RPMI7951 (cell line): ENCODE data around the gene ISM1. TPM values are rescaled to one million over a fixed set of nuclear protein-coding genes. Genes with fewer than 3 reads are reported as not detected.
"Not testable (repeated sequence)": the region's sequence is repeated elsewhere in the genome, so short reads cannot be mapped to it uniquely, and the experiment has no call there.

ENCODE experiments used
- DNase-seq: peaks from one replicate; pipeline ENCODE4 v3.0.0-alpha.2; 2012; ENCODE audit warnings: low read depth
- total RNA-seq: library from RNA; depleted of rRNA; stranded (reverse); fragments of >200 nt; shearing (Covaris generic); gene quantifications from 2 replicates; pipeline ENCODE4 v1.2.3, GENCODE V29; 2014

ISM1 gene
- total RNA-seq, 1 experiment from 2014 or later = 0.48 TPM

GRCh38 chr20:13221673-13222318 lies 722 bp downstream of the ISM1 start:
- peak; percentile 72 for DNase-seq

- no peak for DNase-seq
Observed at GRCh38 chr20:13222319-13222716, 1.2 kb downstream of the ISM1 start.

- DNase-seq = no peak
Observed at GRCh38 chr20:13223736-13224520, 2.9 kb downstream of the ISM1 start.

GRCh38 chr20:13226367-13226766 lies 5.3 kb downstream of the ISM1 start:
- DNase-seq = no peak

- no peak for DNase-seq
Observed at GRCh38 chr20:13228771-13229170, 7.7 kb downstream of the ISM1 start.

GRCh38 chr20:13229538-13229937 lies 8.5 kb downstream of the ISM1 start:
- no peak for DNase-seq

GRCh38 chr20:13231031-13231752 lies 10.1 kb downstream of the ISM1 start:
- peak; percentile 93 for DNase-seq

- DNase-seq = no peak
Observed at GRCh38 chr20:13232999-13233398, 11.9 kb downstream of the ISM1 start.

GRCh38 chr20:13234961-13235360 lies 13.9 kb downstream of the ISM1 start:
- DNase-seq = no peak

GRCh38 chr20:13236360-13236759 lies 15.3 kb downstream of the ISM1 start:
- not testable (repeated sequence) for DNase-seq

GRCh38 chr20:13236990-13237720 lies 16.1 kb downstream of the ISM1 start:
- DNase-seq = no peak

- DNase-seq = no peak
Observed at GRCh38 chr20:13238001-13238653, 17.1 kb downstream of the ISM1 start.

GRCh38 chr20:13243826-13244376 lies 22.8 kb downstream of the ISM1 start:
- DNase-seq = peak; percentile 50

GRCh38 chr20:13245250-13245723 lies 24.2 kb downstream of the ISM1 start:
- no peak for DNase-seq

- no peak for DNase-seq
Observed at GRCh38 chr20:13249118-13249797, 28.2 kb downstream of the ISM1 start.

- DNase-seq = no peak
Observed at GRCh38 chr20:13249798-13250170, 28.7 kb downstream of the ISM1 start.

- no peak for DNase-seq
Observed at GRCh38 chr20:13250251-13250650, 29.2 kb downstream of the ISM1 start.

GRCh38 chr20:13251106-13251903 lies 30.2 kb downstream of the ISM1 start:
- no peak for DNase-seq

GRCh38 chr20:13251904-13252297 lies 30.8 kb downstream of the ISM1 start:
- DNase-seq = no peak

GRCh38 chr20:13255356-13255755 lies 34.3 kb downstream of the ISM1 start:
- no peak for DNase-seq
